IPS-20b (cell line): Measurements from ENCODE around the gene THBS1.

Source experiments
- H3K27ac ChIP-seq: one replicate; pipeline ENCODE4 v1.5.1; 2013; ENCODE audit warnings: low read length
- H3K27me3 ChIP-seq: 2 replicates; pipeline ENCODE4 v1.6.1; 2013; ENCODE audit warnings: mild to moderate bottlenecking, low read length, inconsistent platforms; ENCODE audit not compliant: insufficient read depth
- H3K36me3 ChIP-seq: 2 replicates; pipeline ENCODE4 v1.6.1; 2013; ENCODE audit warnings: low read depth, mild to moderate bottlenecking, inconsistent platforms, low read length, moderate library complexity; ENCODE audit not compliant: insufficient read depth
- H3K4me1 ChIP-seq: 2 replicates; pipeline ENCODE4 v1.6.1; 2013; ENCODE audit warnings: mild to moderate bottlenecking, control low read depth, inconsistent platforms, low read length, moderate library complexity; ENCODE audit not compliant: insufficient read depth
- H3K4me3 ChIP-seq: 2 replicates; pipeline ENCODE4 v1.5.1; 2013; ENCODE audit warnings: mild to moderate bottlenecking, low read length, inconsistent platforms
- H3K9ac ChIP-seq: 2 replicates; pipeline ENCODE4 v1.6.1; 2013; ENCODE audit warnings: low read depth, mild to moderate bottlenecking, inconsistent platforms, low read length, moderate library complexity
- H3K9me3 ChIP-seq: 2 replicates; pipeline ENCODE4 v1.6.1; 2013; ENCODE audit warnings: mild to moderate bottlenecking, low read depth, low read length, inconsistent platforms; ENCODE audit not compliant: insufficient read depth

Gene THBS1

DNA sequence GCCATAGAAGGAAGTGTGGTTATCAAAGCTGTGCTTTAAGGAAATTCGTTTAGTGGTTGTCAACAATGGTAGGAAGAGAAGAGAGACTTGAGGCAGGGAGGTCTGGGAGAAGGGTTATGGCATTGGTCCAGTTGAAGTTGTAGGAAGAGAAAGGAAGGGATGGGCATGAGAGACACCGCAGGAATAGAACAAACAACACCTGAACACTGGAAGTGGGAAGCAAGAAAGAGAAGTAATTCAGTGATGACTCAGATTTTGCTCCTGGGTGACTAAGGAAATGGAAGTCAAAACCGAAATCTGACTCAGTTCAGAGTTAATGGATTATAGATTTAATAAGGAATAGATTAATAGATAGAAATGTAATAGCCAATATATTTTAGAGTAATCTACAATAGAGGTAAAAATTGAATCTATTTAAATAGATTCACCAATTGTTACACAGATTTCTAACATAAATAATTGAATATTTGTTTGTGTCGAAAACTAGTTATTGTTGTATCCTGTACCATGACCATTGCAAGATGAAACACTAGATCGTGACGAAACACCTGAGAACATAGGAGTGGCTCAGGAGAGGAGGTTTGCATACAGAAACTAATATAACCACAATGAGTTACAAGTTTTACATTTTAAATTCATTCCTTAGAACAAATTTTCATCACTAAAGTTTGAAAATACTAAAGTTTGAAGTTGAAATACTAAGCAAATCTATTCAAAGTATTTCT, 36.0 kb downstream of the THBS1 start:
- Histone ChIP-seq H3K27ac (no peak overlapping the region), H3K27me3 (no peaks in the 10 kb centered on the region), H3K4me3 (no peak overlapping the region), H3K9ac (no peak overlapping the region), H3K4me1 (no peaks in the 10 kb centered on the region), H3K36me3 (no peaks in the 10 kb centered on the region), H3K9me3 (no peaks in the 10 kb centered on the region)

DNA sequence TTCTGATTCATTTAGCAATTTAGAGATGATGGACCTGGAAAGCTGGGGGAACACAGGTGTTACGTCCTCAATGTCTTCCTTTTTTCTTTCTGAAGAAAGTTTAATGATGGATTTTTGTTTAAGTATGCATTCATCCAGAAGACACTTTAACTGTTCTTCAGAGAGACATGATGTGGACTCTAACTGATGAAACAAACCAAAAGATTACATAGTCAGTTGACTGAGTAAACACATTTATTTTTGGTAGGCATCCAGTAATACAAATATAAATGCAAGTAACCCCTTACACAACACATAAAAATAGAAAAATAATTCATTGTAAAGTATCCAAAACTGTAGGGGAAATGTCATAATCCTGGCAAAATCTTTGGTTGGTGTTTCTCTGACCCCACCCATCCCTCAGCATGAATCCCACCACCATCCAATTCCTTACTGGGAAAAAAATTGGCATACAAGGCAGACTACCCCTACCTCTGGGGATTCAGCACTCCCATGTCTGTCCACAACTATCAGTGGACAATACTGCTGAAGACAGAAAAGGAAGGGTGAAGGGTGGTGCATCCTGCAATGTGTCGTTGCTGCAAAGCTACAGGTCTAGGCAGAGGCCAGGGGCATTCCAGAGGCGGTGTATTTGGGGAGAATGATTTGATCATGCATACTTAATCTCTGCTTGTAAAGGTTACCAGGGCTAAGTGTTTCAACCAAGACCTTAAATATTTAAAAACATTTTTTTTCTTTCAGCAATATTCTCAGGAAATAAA, 37.4 kb downstream of the THBS1 start:
- H3K36me3 ChIP-seq = no peaks in the 10 kb centered on the region
- no peak overlapping the region for H3K27ac ChIP-seq
- H3K4me1 ChIP-seq = no peaks in the 10 kb centered on the region
- H3K4me3 ChIP-seq = no peak overlapping the region
- H3K9me3 ChIP-seq = no peaks in the 10 kb centered on the region
- no peak overlapping the region for H3K9ac ChIP-seq
- no peaks in the 10 kb centered on the region for H3K27me3 ChIP-seq

DNA sequence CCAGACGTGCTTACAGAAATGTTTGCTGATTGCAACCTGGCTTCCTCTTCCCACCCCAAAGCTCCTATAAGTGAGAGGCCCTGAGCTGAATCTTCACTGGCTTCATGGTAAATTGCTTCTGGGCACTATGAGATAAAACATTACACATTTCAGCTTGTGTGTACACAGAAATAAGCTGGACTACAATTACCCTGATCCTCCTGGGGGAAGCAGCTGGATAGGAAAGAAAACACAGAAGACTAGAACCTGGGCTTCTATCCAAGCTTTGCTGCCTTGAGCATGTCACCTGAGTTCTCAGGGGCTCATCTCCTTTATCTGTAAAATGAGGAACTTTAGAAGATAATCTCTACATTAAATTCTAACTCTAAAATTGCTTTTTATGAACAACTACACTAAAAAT, 40.3 kb downstream of the THBS1 start:
- H3K9ac ChIP-seq = no peak overlapping the region
- no peak overlapping the region for H3K27ac ChIP-seq
- H3K36me3 ChIP-seq = no peaks in the 10 kb centered on the region
- H3K4me3 ChIP-seq = no peak overlapping the region
- no peaks in the 10 kb centered on the region for H3K27me3 ChIP-seq
- no peaks in the 10 kb centered on the region for H3K9me3 ChIP-seq
- H3K4me1 ChIP-seq = no peaks in the 10 kb centered on the region

DNA sequence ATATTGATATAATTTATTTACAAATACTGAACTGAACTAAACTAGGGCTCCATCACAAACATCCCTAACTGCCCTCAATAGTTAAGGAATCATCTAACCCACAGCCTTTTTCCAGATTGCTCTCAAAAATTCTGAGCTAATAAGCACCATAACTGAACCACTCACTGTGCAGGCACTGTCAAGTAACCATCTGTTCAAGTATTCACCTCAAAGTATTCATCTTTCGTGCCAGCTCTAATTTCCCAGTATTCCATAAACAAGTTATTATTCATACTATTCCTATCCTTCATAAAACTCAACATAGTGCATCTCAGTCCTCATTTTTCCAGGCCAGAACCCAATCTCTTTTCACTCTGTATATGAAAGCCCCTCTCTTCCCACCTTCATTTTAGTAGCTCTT, 41.1 kb downstream of the THBS1 start:
- no peak overlapping the region for H3K9ac ChIP-seq
- H3K27ac ChIP-seq = no peak overlapping the region

DNA sequence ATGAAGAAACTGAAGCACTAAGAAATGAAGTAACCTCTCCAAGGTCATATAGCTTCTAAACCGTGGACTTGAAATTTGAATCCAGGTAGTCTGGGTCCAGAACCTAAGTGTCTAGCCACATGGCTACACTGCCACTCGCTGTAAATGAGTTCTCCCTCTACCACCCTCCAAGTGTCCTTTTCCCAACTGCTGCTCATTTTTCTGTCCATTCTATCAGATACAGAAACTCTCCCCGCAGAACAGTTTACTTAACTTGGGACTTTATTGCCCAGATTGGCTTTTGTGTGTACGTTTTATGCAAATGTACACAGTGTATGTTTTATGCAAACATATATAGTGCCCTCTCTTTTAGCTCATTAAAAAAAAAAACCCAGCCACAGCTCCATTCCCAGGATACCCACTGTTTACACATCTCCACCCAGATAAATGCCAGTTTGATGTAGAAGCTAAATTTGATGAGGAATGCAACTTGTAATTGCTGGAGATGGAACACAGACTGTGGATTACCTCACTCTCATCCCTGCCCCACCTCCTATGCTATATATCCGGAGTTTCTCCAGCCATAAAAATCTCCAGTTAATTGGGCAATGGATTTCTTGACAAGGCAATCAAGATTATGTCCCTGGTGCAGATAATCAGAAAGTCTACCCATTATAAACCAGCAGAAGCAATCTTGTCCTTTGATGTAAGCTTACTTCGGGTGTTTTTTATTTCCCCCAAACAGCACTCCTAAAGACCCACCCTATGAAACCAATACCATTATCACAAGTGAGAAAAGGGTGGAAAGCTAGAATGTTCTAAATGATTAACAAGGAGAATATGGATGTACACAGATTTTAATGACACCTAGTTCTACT, 42.0 kb downstream of the THBS1 start:
- no peak overlapping the region for H3K4me3 ChIP-seq
- no peak overlapping the region for H3K9ac ChIP-seq
- no peaks in the 10 kb centered on the region for H3K9me3 ChIP-seq
- H3K4me1 ChIP-seq = no peaks in the 10 kb centered on the region
- H3K27ac ChIP-seq = no peak overlapping the region
- H3K27me3 ChIP-seq = no peaks in the 10 kb centered on the region
- H3K36me3 ChIP-seq = no peaks in the 10 kb centered on the region

More for the DNA sequence above, 41.1 kb downstream of the THBS1 start:
- Histone ChIP-seq H3K36me3 (no peaks in the 10 kb centered on the region), H3K4me3 (no peak overlapping the region), H3K4me1 (no peaks in the 10 kb centered on the region), H3K9me3 (no peaks in the 10 kb centered on the region), H3K27me3 (no peaks in the 10 kb centered on the region)

DNA sequence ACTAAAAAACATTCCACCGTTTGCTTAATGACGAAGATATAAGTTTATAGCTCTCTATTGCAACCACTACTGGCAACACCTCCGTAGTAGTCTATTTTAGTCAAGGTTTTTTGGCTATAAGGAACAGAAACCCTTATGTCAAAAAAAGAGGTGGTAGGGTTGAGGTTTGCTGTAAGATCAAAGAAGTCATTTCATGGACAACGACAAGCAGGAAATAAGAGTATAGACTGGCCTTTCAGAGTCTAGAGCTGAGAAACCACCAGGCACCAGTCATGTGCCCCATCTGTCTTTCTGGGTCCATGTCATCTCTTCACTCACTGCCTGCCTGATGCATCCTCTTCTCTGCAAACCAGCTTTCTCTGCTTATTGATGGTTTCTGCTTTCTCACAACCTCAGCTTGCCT, 42.7 kb downstream of the THBS1 start:
- no peaks in the 10 kb centered on the region for H3K9me3 ChIP-seq
- H3K27ac ChIP-seq = no peak overlapping the region
- no peaks in the 10 kb centered on the region for H3K36me3 ChIP-seq
- no peaks in the 10 kb centered on the region for H3K27me3 ChIP-seq
- H3K4me3 ChIP-seq = no peak overlapping the region
- no peaks in the 10 kb centered on the region for H3K4me1 ChIP-seq
- H3K9ac ChIP-seq = no peak overlapping the region

DNA sequence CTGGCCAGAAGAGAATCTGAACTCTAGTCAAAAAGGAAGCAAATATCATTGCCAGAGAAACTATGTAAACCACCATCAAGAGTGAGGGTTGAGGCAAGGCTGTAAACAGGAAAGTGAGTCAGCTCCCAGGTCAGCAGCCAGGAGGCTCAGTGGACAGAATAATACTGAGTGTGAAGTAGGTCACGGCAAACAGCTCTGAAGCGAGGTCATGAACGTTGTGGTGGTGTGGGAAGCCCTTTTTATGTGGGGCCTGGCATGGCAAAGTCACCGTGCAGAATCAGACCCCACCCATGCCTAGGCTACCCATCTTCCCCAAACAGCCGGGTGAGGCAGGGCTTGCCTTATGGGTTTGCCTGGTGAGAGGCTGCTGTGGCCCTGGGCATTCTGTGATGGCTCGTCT, 43.9 kb downstream of the THBS1 start:
- H3K4me3 ChIP-seq = no peak overlapping the region
- no peak overlapping the region for H3K9ac ChIP-seq
- no peaks in the 10 kb centered on the region for H3K36me3 ChIP-seq
- no peaks in the 10 kb centered on the region for H3K4me1 ChIP-seq
- H3K27ac ChIP-seq = no peak overlapping the region
- H3K27me3 ChIP-seq = no peaks in the 10 kb centered on the region
- H3K9me3 ChIP-seq = no peaks in the 10 kb centered on the region

GRCh38 chr15:39625451-39625850, 44.6 kb downstream of the THBS1 start:
- Histone ChIP-seq H3K4me3 (no peak overlapping the region), H3K4me1 (no peaks in the 10 kb centered on the region), H3K9me3 (no peaks in the 10 kb centered on the region), H3K36me3 (no peaks in the 10 kb centered on the region), H3K27me3 (no peaks in the 10 kb centered on the region), H3K27ac (no peak overlapping the region), H3K9ac (no peak overlapping the region)

- Histone ChIP-seq H3K9me3 (no peaks in the 10 kb centered on the region), H3K27ac (no peak overlapping the region), H3K36me3 (no peaks in the 10 kb centered on the region), H3K27me3 (no peaks in the 10 kb centered on the region), H3K4me1 (no peaks in the 10 kb centered on the region), H3K4me3 (no peak overlapping the region), H3K9ac (no peak overlapping the region)
Observed at GRCh38 chr15:39625856-39626255, 45.0 kb downstream of the THBS1 start.

- Histone ChIP-seq H3K4me1 (no peaks in the 10 kb centered on the region), H3K27ac (no peak overlapping the region), H3K27me3 (no peaks in the 10 kb centered on the region), H3K36me3 (no peaks in the 10 kb centered on the region), H3K9me3 (no peaks in the 10 kb centered on the region), H3K9ac (no peak overlapping the region), H3K4me3 (no peak overlapping the region)
Observed at GRCh38 chr15:39627451-39628143, 46.7 kb downstream of the THBS1 start.

- H3K4me1 ChIP-seq = no peaks in the 10 kb centered on the region
Observed at GRCh38 chr15:39628144-39628508, 47.2 kb downstream of the THBS1 start.

More at GRCh38 chr15:39628144-39628508, 47.2 kb downstream of the THBS1 start:
- Histone ChIP-seq H3K27ac (no peak overlapping the region), H3K36me3 (no peaks in the 10 kb centered on the region), H3K4me3 (no peak overlapping the region), H3K27me3 (no peaks in the 10 kb centered on the region), H3K9ac (no peak overlapping the region), H3K9me3 (no peaks in the 10 kb centered on the region)
